HepG2 (cell line): Measurements from ENCODE around the gene KCNE2. TPM values are rescaled to one million over a fixed set of nuclear protein-coding genes. Genes with fewer than 3 reads are reported as not detected.

Experiments
- BRD4 ChIP-seq: sonication (generic); formaldehyde crosslinking; IDR thresholded peaks from 2 replicates; pipeline ENCODE4 v1.4.0; 2020; ENCODE audit warnings: missing genetic modification reagents
- ELF1 ChIP-seq: sonication (generic); formaldehyde crosslinking; IDR thresholded peaks from 2 replicates; pipeline ENCODE4 v1.4.0; 2020; ENCODE audit warnings: missing genetic modification reagents
- MEF2D ChIP-seq: sonication (generic); formaldehyde crosslinking; IDR thresholded peaks from 2 replicates; pipeline ENCODE4 v1.5.1; 2020; ENCODE audit warnings: mild to moderate bottlenecking, missing genetic modification reagents
- NCOA2 ChIP-seq: sonication (generic); formaldehyde crosslinking; IDR thresholded peaks from 2 replicates; pipeline ENCODE4 v1.8.0; 2022; ENCODE audit warnings: inconsistent platforms
- NONO ChIP-seq, 2 experiments: fragments of 450-650 bp in 1 of 2; sonication (generic) in 1 of 2; formaldehyde crosslinking in 1 of 2; IDR thresholded peaks in 1 of 2; conservative IDR thresholded peaks in 1 of 2; 2 replicates each; pipeline versions ENCODE4 v1.6.1 to v1.8.0; 2017 to 2022; ENCODE audit warnings: mild to moderate bottlenecking in 1 of 2, missing genetic modification reagents in 1 of 2, moderate library complexity in 1 of 2
- NPAS2 ChIP-seq: sonication (generic); formaldehyde crosslinking; IDR thresholded peaks from 2 replicates; pipeline ENCODE4 v1.8.0; 2022; ENCODE audit warnings: mild to moderate bottlenecking, missing genetic modification reagents, borderline replicate concordance
- TFE3 ChIP-seq: IDR thresholded peaks from 2 replicates; pipeline ENCODE4 v1.6.1; 2016
- ZBTB34 ChIP-seq: sonication (generic); formaldehyde crosslinking; IDR thresholded peaks from 2 replicates; pipeline ENCODE4 v1.8.0; 2022; ENCODE audit warnings: mild to moderate bottlenecking, missing genetic modification reagents
- ZNF292 ChIP-seq: sonication (generic); formaldehyde crosslinking; IDR thresholded peaks from 2 replicates; pipeline ENCODE4 v1.8.1; 2022; ENCODE audit warnings: mild to moderate bottlenecking, low read depth, missing genetic modification reagents, borderline replicate concordance
- ZNF318 ChIP-seq: sonication (generic); formaldehyde crosslinking; IDR thresholded peaks from 2 replicates; pipeline ENCODE4 v1.4.0; 2020; ENCODE audit warnings: mild to moderate bottlenecking, missing genetic modification reagents
- ZNF704 ChIP-seq: sonication (generic); formaldehyde crosslinking; IDR thresholded peaks from 2 replicates; pipeline ENCODE4 v1.8.1; 2023; ENCODE audit warnings: mild to moderate bottlenecking, inconsistent platforms, moderate library complexity, missing genetic modification reagents, borderline replicate concordance
- ZNF781 ChIP-seq: sonication (generic); formaldehyde crosslinking; IDR thresholded peaks from 2 replicates; pipeline ENCODE4 v1.5.1; 2020; ENCODE audit warnings: borderline replicate concordance, mild to moderate bottlenecking, missing genetic modification reagents; ENCODE audit errors: not compliant biosample characterization
- polyA plus RNA-seq, 8 experiments: library from polyadenylated mRNA; depleted of rRNA in 3 of 8; stranded (reverse) in 7 of 8; unstranded in 1 of 8; fragments of >200 nt; fragmentation: Illumina TruSeq in 4 of 8; extraction: Trizol in 4 of 8; gene quantifications; 2 replicates each; pipeline versions ENCODE4 v1.2.1 to v1.2.3, GENCODE V29; 2011 to 2016; ENCODE audit warnings: low read depth in 4 of 8, missing spikeins in 1 of 8, mixed read lengths in 1 of 8; ENCODE audit not compliant: insufficient read depth in 1 of 8
- total RNA-seq, 5 experiments: library from RNA; depleted of rRNA; stranded (reverse); fragments of >200 nt; fragmentation: Illumina TruSeq; extraction: Trizol; gene quantifications; 2 replicates each; pipeline ENCODE4 v1.2.3, GENCODE V29; 2016; ENCODE audit warnings: low read depth in 1 of 5

The KCNE2 gene
- total and polyA plus RNA-seq, 2 of the 13 experiments (the other 11 are each of a cell fraction or from before 2014, with no cell fraction given), result not detected

GRCh38 chr21:34351786-34352241 is 12.0 kb upstream of the KCNE2 start (continued):
- TF ChIP-seq TFE3 (peak; percentile 41; the same call in 1 of the 2 replicates), NONO (IDR thresholded peaks at IDR 0.05) (no peak), NONO (CRISPR knock-in tag; conservative IDR thresholded peaks at IDR 0.05) (no peak), BRD4 (CRISPR knock-in tag) (no peak), ZNF292 (CRISPR knock-in tag) (peak; percentile 75; the same call in 1 of the 2 replicates), ZNF318 (no peak), ZNF704 (CRISPR knock-in tag) (no peak), ZNF781 (peak; percentile 27), ELF1 (CRISPR knock-in tag) (no peak), NPAS2 (no peak), MEF2D (CRISPR knock-in tag) (no peak), ZBTB34 (no peak), NCOA2 (CRISPR knock-in tag) (no peak)
